ENCODE results near the gene STXBP6.

The STXBP6 gene

DNA sequence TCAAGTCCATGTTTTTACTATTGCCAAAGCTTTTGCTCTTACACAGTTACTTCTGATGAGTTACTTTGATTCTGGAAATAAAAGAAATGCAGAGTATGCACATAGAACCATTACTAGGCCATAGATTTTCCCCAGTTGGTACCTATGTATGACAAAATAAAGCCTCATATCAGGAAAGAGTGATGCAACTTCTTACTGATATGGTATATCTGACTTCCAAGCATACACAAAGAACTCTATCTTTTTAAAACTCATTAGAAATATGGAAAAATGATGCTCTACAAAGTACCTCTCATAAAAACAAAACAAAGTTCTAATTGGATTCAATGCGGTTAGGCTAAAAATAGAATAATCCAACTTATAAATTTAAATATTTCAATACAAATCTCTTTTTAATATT, 92.1 kb downstream of the STXBP6 start:
- Histone ChIP-seq H3K4me3 (no peak overlapping the region), H3K36me3 (ENCODE audit: insufficient read depth, low read length) (no peaks in the 10 kb centered on the region), H3K9ac (ENCODE audit: insufficient read length) (no peak overlapping the region), H3K27ac (no peak overlapping the region), H3K9me3 (ENCODE audit: low read depth, low read length) (no peaks in the 10 kb centered on the region)
- DNase-seq (ENCODE audit: low read depth, low spot score) = no peak
- TF ChIP-seq FOXP2 (optimal IDR thresholded peaks at IDR 0.05; ENCODE audit: control extremely low read depth, extremely low read length, insufficient read depth) (no peak), POLR2AphosphoS5 (IDR thresholded peaks at IDR 0.05; ENCODE audit: borderline replicate concordance, low read depth, low read length) (no peak), EZH2 (IDR thresholded peaks at IDR 0.05) (no peak)

DNA sequence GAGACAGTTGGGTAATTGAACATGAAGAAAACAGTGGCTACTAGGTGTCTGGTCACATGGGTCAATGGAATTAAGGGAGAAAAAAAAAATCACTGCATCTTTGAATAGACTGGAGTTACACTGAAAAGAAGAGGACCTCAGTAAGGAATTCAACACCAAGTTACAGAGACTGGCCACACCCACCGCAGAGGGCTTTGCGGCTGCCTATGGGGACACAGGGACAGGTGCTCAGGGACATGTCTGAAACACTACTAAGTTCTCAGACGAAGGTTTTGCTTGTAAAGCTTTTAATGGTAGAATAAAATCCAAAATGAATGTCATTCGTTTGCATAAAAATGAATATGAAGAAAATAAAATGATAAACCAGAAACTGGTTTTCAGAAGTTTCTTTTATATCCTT, 93.8 kb downstream of the STXBP6 start:
- no peak for DNase-seq (ENCODE audit: low read depth, low spot score)
- Histone ChIP-seq H3K9me3 (ENCODE audit: low read depth, low read length) (no peaks in the 10 kb centered on the region), H3K4me3 (no peak overlapping the region), H3K9ac (ENCODE audit: insufficient read length) (no peak overlapping the region), H3K27ac (no peak overlapping the region), H3K36me3 (ENCODE audit: insufficient read depth, low read length) (no peaks in the 10 kb centered on the region)
- TF ChIP-seq POLR2AphosphoS5 (IDR thresholded peaks at IDR 0.05; ENCODE audit: borderline replicate concordance, low read depth, low read length) = no peak
- TF ChIP-seq FOXP2 (optimal IDR thresholded peaks at IDR 0.05; ENCODE audit: control extremely low read depth, extremely low read length, insufficient read depth) = no peak
- TF ChIP-seq EZH2 (IDR thresholded peaks at IDR 0.05) = no peak

DNA sequence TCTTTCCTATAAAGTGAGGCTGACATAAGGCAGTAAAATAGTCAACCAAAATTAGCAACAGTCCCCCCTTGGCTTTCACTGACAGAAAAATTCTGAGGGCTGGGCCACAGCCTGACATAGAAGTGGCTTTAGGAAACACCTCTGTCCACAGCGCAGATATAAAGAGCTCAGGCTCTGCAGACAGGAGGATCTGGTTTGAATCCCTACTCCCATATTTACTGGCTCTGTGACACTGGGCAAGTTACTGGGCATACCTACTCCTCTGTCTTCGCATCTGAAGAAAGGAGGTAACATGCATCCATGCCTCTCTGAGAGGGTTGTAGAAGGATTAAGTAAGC, 95.3 kb downstream of the STXBP6 start:
- no peak overlapping the region for H3K9ac ChIP-seq (ENCODE audit: insufficient read length)
- H3K9me3 ChIP-seq (ENCODE audit: low read depth, low read length) = no peaks in the 10 kb centered on the region
- H3K4me3 ChIP-seq = no peak overlapping the region
- H3K27ac ChIP-seq = no peak overlapping the region
- H3K36me3 ChIP-seq (ENCODE audit: insufficient read depth, low read length) = no peaks in the 10 kb centered on the region
- TF ChIP-seq POLR2AphosphoS5 (IDR thresholded peaks at IDR 0.05; ENCODE audit: borderline replicate concordance, low read depth, low read length) = no peak
- TF ChIP-seq FOXP2 (optimal IDR thresholded peaks at IDR 0.05; ENCODE audit: control extremely low read depth, extremely low read length, insufficient read depth) = no peak
- no peak for TF ChIP-seq EZH2 (IDR thresholded peaks at IDR 0.05)
- no peak for DNase-seq (ENCODE audit: low read depth, low spot score)

DNA sequence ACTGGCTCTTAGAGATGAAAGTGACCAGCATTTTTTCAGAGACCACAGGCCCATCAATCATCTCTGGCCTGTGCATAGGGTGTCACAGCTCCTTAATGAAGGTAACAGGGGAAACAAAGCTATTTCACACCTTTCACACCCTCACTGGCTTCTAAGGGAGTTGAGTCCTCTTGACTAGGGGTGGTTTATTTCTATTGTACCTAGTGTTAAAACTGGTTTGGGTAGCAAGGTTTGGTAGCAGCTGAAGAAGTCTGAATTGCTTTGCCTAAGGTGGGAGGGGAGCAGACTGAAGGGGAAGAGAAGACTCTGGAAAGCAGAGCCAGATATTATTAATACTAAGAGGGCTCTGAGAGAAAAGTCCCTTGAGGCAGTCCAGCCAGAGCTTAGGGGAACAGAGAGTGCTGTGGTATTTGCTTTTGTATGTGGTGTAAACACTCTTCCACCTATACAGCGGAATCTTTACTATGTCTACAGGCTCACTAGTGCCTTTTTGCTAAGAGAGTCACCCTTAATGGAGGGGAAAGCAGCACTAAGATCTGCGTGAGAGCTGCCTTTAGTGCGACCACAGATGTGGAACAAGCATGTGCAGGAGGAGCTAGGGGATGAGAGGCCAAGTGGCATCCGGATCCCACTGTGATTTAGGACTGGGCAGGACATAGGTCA, 95.8 kb downstream of the STXBP6 start:
- Histone ChIP-seq H3K9me3 (ENCODE audit: low read depth, low read length) (no peaks in the 10 kb centered on the region), H3K36me3 (ENCODE audit: insufficient read depth, low read length) (no peaks in the 10 kb centered on the region), H3K4me3 (no peak overlapping the region), H3K27ac (no peak overlapping the region), H3K9ac (ENCODE audit: insufficient read length) (no peak overlapping the region)
- DNase-seq (ENCODE audit: low read depth, low spot score) = no peak
- TF ChIP-seq EZH2 (IDR thresholded peaks at IDR 0.05) = no peak
- TF ChIP-seq FOXP2 (optimal IDR thresholded peaks at IDR 0.05; ENCODE audit: control extremely low read depth, extremely low read length, insufficient read depth) = no peak
- no peak for TF ChIP-seq POLR2AphosphoS5 (IDR thresholded peaks at IDR 0.05; ENCODE audit: borderline replicate concordance, low read depth, low read length)

GRCh38 chr14:24952851-24953666, 96.9 kb downstream of the STXBP6 start:
- H3K27ac ChIP-seq = no peak overlapping the region
- no peaks in the 10 kb centered on the region for H3K9me3 ChIP-seq (ENCODE audit: low read depth, low read length)
- H3K4me3 ChIP-seq = no peak overlapping the region
- no peaks in the 10 kb centered on the region for H3K36me3 ChIP-seq (ENCODE audit: insufficient read depth, low read length)
- TF ChIP-seq EZH2 (IDR thresholded peaks at IDR 0.05) (no peak), POLR2AphosphoS5 (IDR thresholded peaks at IDR 0.05; ENCODE audit: borderline replicate concordance, low read depth, low read length) (no peak), FOXP2 (optimal IDR thresholded peaks at IDR 0.05; ENCODE audit: control extremely low read depth, extremely low read length, insufficient read depth) (no peak)
- DNase-seq (ENCODE audit: low read depth, low spot score) = no peak
- no peak overlapping the region for H3K9ac ChIP-seq (ENCODE audit: insufficient read length)

DNA sequence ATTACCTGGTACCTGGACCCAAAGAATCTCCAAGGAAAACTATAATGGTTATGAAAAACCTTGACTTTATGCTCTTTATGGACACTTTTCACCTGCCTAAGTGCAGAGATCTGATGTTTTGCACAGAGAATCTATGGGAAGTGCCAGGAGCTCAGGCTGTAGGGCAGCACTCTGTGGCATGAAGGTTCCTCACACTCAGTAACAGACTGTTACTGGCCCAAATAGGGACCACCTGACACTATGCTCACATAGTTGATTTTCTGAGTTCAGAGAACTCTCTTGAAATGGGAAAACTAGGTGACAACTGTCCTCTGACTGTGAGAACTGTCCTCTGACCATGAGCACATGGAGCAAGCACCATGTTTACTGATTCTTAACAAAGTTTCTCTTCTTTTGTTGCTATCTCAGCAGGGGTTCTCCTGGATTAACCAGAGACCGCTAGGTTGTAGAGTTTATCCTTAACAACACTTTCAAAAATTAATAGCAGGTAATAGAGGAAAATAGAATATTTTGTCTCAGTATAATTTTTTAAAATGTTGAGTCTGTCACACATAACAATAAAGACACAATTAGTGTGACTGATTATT, 101.6 kb downstream of the STXBP6 start:
- Histone ChIP-seq H3K4me3 (no peak overlapping the region), H3K9me3 (ENCODE audit: low read depth, low read length) (no peaks in the 10 kb centered on the region), H3K36me3 (ENCODE audit: insufficient read depth, low read length) (no peaks in the 10 kb centered on the region), H3K27ac (no peak overlapping the region), H3K9ac (ENCODE audit: insufficient read length) (no peak overlapping the region)
- TF ChIP-seq EZH2 (IDR thresholded peaks at IDR 0.05) = no peak
- DNase-seq (ENCODE audit: low read depth, low spot score) = no peak

DNA sequence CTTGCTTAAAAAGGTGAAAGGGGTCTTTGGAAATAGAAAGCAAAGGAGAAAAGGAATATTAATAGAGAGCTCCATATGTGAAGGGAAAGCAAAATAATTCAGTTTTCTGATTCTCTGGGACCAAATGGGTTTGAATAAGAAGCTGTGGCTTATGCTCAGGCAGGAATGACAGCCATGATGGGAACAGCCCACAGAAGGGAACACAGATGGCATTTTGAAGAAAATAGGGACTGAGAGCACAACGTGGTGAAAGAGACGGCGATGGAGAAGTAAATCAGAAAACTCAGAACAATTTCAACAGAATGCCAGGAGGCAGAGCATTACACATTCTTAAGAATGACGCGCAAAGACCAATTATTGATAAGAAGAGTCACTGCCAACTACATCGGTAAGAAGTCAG, 102.8 kb downstream of the STXBP6 start:
- no peak overlapping the region for H3K9ac ChIP-seq (ENCODE audit: insufficient read length)
- H3K4me3 ChIP-seq = no peak overlapping the region
- no peak for DNase-seq (ENCODE audit: low read depth, low spot score)
- H3K27ac ChIP-seq = no peak overlapping the region
- TF ChIP-seq POLR2AphosphoS5 (IDR thresholded peaks at IDR 0.05; ENCODE audit: borderline replicate concordance, low read depth, low read length) = no peak
- no peak for TF ChIP-seq FOXP2 (optimal IDR thresholded peaks at IDR 0.05; ENCODE audit: control extremely low read depth, extremely low read length, insufficient read depth)
- TF ChIP-seq EZH2 (IDR thresholded peaks at IDR 0.05) = no peak
- H3K9me3 ChIP-seq (ENCODE audit: low read depth, low read length) = no peaks in the 10 kb centered on the region
- no peaks in the 10 kb centered on the region for H3K36me3 ChIP-seq (ENCODE audit: insufficient read depth, low read length)

DNA sequence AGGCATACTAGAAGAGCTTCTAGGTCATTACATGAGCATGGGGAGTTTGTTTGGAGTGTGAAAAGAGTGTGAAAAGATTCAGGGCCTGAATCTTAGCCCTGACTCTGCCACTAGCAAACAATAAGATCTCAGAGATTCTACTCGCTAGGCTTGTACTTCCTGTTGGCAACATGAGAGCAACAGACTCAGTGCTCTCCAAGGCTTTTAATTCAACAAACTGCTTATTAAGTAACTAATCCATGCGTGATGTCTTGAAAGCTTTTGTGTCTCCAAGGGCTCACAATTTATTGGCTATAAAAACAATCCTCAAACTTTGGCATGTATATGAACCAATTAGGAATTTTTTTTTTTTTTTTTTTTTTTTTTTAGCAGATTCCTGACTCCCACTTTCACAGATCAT, 105.1 kb downstream of the STXBP6 start:
- Histone ChIP-seq H3K36me3 (ENCODE audit: insufficient read depth, low read length) (no peaks in the 10 kb centered on the region), H3K27ac (no peak overlapping the region), H3K9me3 (ENCODE audit: low read depth, low read length) (no peaks in the 10 kb centered on the region), H3K4me3 (no peak overlapping the region), H3K9ac (ENCODE audit: insufficient read length) (no peak overlapping the region)
- TF ChIP-seq FOXP2 (optimal IDR thresholded peaks at IDR 0.05; ENCODE audit: control extremely low read depth, extremely low read length, insufficient read depth) (no peak), POLR2AphosphoS5 (IDR thresholded peaks at IDR 0.05; ENCODE audit: borderline replicate concordance, low read depth, low read length) (no peak), EZH2 (IDR thresholded peaks at IDR 0.05) (no peak)
- DNase-seq (ENCODE audit: low read depth, low spot score) = no peak
